HG03571 (cell line): Measurements from ENCODE around the gene CXCL12.

ENCODE experiments used
- ATAC-seq: cut with Tn5 transposase; IDR thresholded peaks from one replicate; pipeline ENCODE4 v1.9.1; 2021; ENCODE audit not compliant: unreplicated experiment

The CXCL12 gene

GRCh38 chr10:44335330-44336021, 49.4 kb downstream of the CXCL12 start:
- ATAC-seq: no peak

- ATAC-seq: no peak
These were observed 50.2 kb downstream of the CXCL12 start for GRCh38 chr10:44334621-44335184.

GRCh38 chr10:44334091-44334490, 50.8 kb downstream of the CXCL12 start:
- ATAC-seq: no peak

GRCh38 chr10:44333511-44333910, 51.4 kb downstream of the CXCL12 start:
- ATAC-seq: no peak

- ATAC-seq: no peak
These were observed 52.4 kb downstream of the CXCL12 start for GRCh38 chr10:44332465-44332864.

- ATAC-seq: no peak
These were observed 54.5 kb downstream of the CXCL12 start for GRCh38 chr10:44330431-44330830.

GRCh38 chr10:44327461-44327860, 57.4 kb downstream of the CXCL12 start:
- no peak for ATAC-seq
